ENCODE measurements around the gene SLC39A3. TPM values are rescaled to one million over a fixed set of nuclear protein-coding genes. Genes with fewer than 3 reads are reported as not detected.

Gene SLC39A3
- total and polyA plus RNA-seq, 4 experiments from 2014 or later, result 18.2 to 41.7 (median 24.0) TPM

DNA sequence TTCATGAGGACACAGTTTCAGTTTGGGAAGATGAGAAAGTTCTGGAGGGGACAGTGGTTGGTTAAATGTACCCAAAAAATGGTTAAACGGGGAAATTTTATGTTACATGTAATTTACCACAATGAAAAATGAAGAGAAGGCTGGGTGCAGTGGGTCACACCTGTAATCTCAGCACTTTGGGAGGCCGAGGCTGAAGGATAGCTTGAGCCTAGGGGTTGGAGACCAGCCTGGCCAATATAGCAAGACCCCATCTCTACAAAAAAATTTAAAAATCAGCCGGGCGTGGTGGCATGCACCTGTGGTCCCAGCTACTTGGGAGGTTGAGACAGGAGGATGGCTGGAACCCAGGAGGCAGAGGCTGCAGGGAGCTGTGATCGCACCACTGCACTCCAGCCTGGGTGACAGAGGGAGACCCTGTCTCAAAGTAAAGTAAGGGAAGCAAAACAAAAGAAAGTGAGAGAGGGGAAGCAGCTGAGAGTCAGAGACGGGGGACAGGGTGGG lies 54.6 kb downstream of the SLC39A3 start:
- H3K4me1 Mint-ChIP-seq, result no peaks in the 10 kb centered on the region
- H3K36me3 ChIP-seq (ENCODE audit: insufficient read depth, low read length), result no peaks in the 10 kb centered on the region
- no peak overlapping the region for H3K4me3 ChIP-seq (ENCODE audit: low read length in 2 of 2)
- intact Hi-C loops (cut with micrococcal nuclease), result no loop called here
- H3K27me3 Mint-ChIP-seq, result no peaks in the 10 kb centered on the region
- CTCF ChIA-PET (ENCODE audit: partially characterized antibody), result no interaction called here
- POLR2A ChIA-PET (ENCODE audit: partially characterized antibody), result no interaction called here
- no peaks in the 10 kb centered on the region for H3K9me3 Mint-ChIP-seq
- no peak overlapping the region for H3K27ac Mint-ChIP-seq
- no peaks in the 10 kb centered on the region for H3K27me3 ChIP-seq (ENCODE audit: insufficient read depth, low read length)
- no peaks in the 10 kb centered on the region for H3K9me3 ChIP-seq (ENCODE audit: control insufficient read depth in 1 of 2, low read length in 2 of 2)
- H3K4me3 Mint-ChIP-seq, result no peak overlapping the region
- no peak overlapping the region for H3K27ac ChIP-seq (ENCODE audit: low read depth, low read length)
- H3K36me3 Mint-ChIP-seq, result peaks cover 0 to 7% of the 10 kb centered on the region in 2 donors
- no peaks in the 10 kb centered on the region for H3K4me1 ChIP-seq (ENCODE audit: insufficient read depth, low read length)
- no peak for DNase-seq

DNA sequence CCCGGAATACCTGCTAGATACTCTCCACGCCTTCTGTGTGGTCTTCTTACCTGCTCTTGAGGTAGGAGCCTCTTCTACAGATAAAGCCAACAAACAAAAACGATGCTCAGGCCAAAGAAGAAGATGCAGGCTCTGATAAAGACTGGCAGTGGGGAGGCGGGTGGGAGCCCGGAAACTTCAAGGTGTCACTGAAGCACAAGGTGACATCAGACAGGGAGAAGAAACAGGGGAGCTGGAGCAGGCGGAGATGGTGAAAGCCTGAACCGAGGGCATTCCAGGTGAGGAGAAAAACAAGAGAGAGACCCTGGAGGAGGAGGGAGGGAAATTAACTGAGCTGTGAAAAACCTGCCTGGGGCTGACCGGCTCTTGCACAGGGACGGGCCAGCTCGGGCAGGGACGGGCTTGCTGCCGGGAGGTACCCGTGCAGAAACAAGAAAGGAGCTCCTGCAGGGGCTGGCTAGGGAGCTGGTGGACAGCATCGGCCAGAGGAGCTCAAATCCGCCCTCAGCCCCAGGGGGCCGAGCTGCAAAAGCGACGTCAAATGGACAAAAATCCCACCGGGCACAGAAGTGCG lies 56.3 kb downstream of the SLC39A3 start:
- Histone ChIP-seq H3K27me3 (ENCODE audit: insufficient read depth, low read length) (no peaks in the 10 kb centered on the region), H3K27ac (ENCODE audit: low read depth, low read length) (no peak overlapping the region), H3K36me3 (ENCODE audit: insufficient read depth, low read length) (no peaks in the 10 kb centered on the region), H3K9me3 (ENCODE audit: control insufficient read depth in 1 of 2, low read length in 2 of 2) (no peaks in the 10 kb centered on the region), H3K4me3 (ENCODE audit: low read length in 2 of 2) (no peak overlapping the region), H3K4me1 (ENCODE audit: insufficient read depth, low read length) (no peaks in the 10 kb centered on the region)
- intact Hi-C loops (cut with micrococcal nuclease), result no loop called here
- Mint-ChIP-seq H3K36me3 (peaks cover 0 to 7% of the 10 kb centered on the region in 2 donors), H3K27me3 (no peaks in the 10 kb centered on the region), H3K9me3 (no peaks in the 10 kb centered on the region), H3K4me1 (no peaks in the 10 kb centered on the region), H3K27ac (no peak overlapping the region), H3K4me3 (no peak overlapping the region)
- ChIA-PET POLR2A (ENCODE audit: partially characterized antibody) (no interaction called here), CTCF (ENCODE audit: partially characterized antibody) (no interaction called here)
- no peak for DNase-seq

Other genes starting within 250 kb of the SLC39A3 start
- 1 to 10 TPM; 4.1 to 4.2 TPM for gene GNG7, start 37.3 kb downstream of the SLC39A3 start, total RNA-seq
- 1 to 10 TPM; 1.9 to 2.2 TPM for gene GNG7, start 37.3 kb downstream of the SLC39A3 start, polyA plus RNA-seq
- not detected for gene DIRAS1, start 18.6 kb downstream of the SLC39A3 start, total RNA-seq
- gene DIRAS1, start 18.6 kb downstream of the SLC39A3 start, polyA plus RNA-seq, result not detected
- gene SGTA, start 43.3 kb upstream of the SLC39A3 start, total RNA-seq, result 10 to 100 TPM; 37.0 to 37.8 TPM
- 10 to 100 TPM; 27.7 to 34.9 TPM for gene SGTA, start 43.3 kb upstream of the SLC39A3 start, polyA plus RNA-seq
- 10 to 100 TPM; 25.4 to 26.1 TPM for gene THOP1, start 45.5 kb upstream of the SLC39A3 start, total RNA-seq
- 10 to 100 TPM; 21.6 to 31.9 TPM for gene THOP1, start 45.5 kb upstream of the SLC39A3 start, polyA plus RNA-seq
- 10 to 100 TPM in 1 of 2 experiments, 1 to 10 TPM in 1; 9.1 to 10.5 TPM for gene ZNF554, start 79.9 kb upstream of the SLC39A3 start, total RNA-seq
- gene ZNF554, start 79.9 kb upstream of the SLC39A3 start, polyA plus RNA-seq, result 1 to 10 TPM in 1 of 2 donors, under 1 TPM in 1; 0.72 to 5.1 TPM
- 10 to 100 TPM; 11.0 to 11.5 TPM for gene ZNF555, start 101.5 kb upstream of the SLC39A3 start, total RNA-seq
- 1 to 10 TPM; 2.2 to 5.1 TPM for gene ZNF555, start 101.5 kb upstream of the SLC39A3 start, polyA plus RNA-seq
- gene ZNF556, start 127.3 kb upstream of the SLC39A3 start, total RNA-seq, result not detected
- gene ZNF556, start 127.3 kb upstream of the SLC39A3 start, polyA plus RNA-seq, result not detected
- 1 to 10 TPM; 4.2 to 4.7 TPM for gene ZNF57, start 160.9 kb upstream of the SLC39A3 start, total RNA-seq
- gene ZNF57, start 160.9 kb upstream of the SLC39A3 start, polyA plus RNA-seq, result 1 to 10 TPM; 2.1 to 4.1 TPM
- 1 to 10 TPM; 5.8 to 6.4 TPM for gene ZNF77, start 205.0 kb upstream of the SLC39A3 start, total RNA-seq
- gene ZNF77, start 205.0 kb upstream of the SLC39A3 start, polyA plus RNA-seq, result 1 to 10 TPM in 1 of 2 donors, under 1 TPM in 1; 0.21 to 2.4 TPM
- gene TLE6, start 237.5 kb upstream of the SLC39A3 start, total RNA-seq, result not detected
- gene TLE6, start 237.5 kb upstream of the SLC39A3 start, polyA plus RNA-seq, result not detected

All from CD4-positive, alpha-beta memory T cell (primary cell).